H1 (cell line): ENCODE results near the gene HMGB1. TPM values are rescaled to one million over a fixed set of nuclear protein-coding genes. Genes with fewer than 3 reads are reported as not detected.

ENCODE experiments used
- BACH1 ChIP-seq: IDR thresholded peaks from 2 replicates; pipeline ENCODE4 v1.6.1; 2012; ENCODE audit warnings: low read length, improper control_type of control experiment
- polyA plus RNA-seq, 7 experiments: library from polyadenylated mRNA; depleted of rRNA in 3 of 7; stranded (reverse) in 5 of 7; unstranded in 2 of 7; fragments of >200 nt in 5 of 7; fragments of 200-250 nt in 2 of 7; gene quantifications; 1 replicate in 5 of 7; 2 replicates in 1 of 7; 4 replicates in 1 of 7; pipeline versions ENCODE4 v1.2.1 to v1.2.3, GENCODE V29; 2011 to 2013; ENCODE audit warnings: missing spikeins in 2 of 7, mixed read lengths in 2 of 7
- total RNA-seq: library from RNA; stranded (reverse); fragmentation: NEBNext Ultra II Directional; extraction: Animal tissue kit (Norgen Biotek cat#: 25700); gene quantifications from 2 replicates; pipeline ENCODE4 v1.2.1, GENCODE V29; 2021

HMGB1 gene
- total and polyA plus RNA-seq, 2 of the 8 experiments (the other 6 are each of a cell fraction or from before 2014, with no cell fraction given) = 123 to 776 TPM

GRCh38 chr13:30440910-30441703 lies 24.6 kb downstream of the HMGB1 start (continued):
- no peak for TF ChIP-seq BACH1
